Cardiac fibroblast (primary cell): ENCODE results near the gene ISYNA1.
A peak's percentile ranks its signal among the peaks of the same experiment; 100 is the strongest.

Experiments used
- DNase-seq, 2 donors: peaks; one replicate each; pipeline versions ENCODE4 v3.0.0 to v3.0.0-alpha.2; 2010; ENCODE audit warnings: low read depth in 2 of 2
- H3K4me3 ChIP-seq, 2 donors: replicated peaks in 1 of 2; 1 replicate in 1 of 2; 2 replicates in 1 of 2; pipeline ENCODE4 v1.5.1; 2011; ENCODE audit warnings: low read depth in 2 of 2, low read length in 2 of 2, mild to moderate bottlenecking in 2 of 2, moderate library complexity in 1 of 2
- TF ChIP-seq, protein P1 (sequence below): IDR thresholded peaks from one replicate; pipeline ENCODE4 v1.5.1; 2011; ENCODE audit warnings: low read depth, mild to moderate bottlenecking, low read length, inconsistent platforms

The ISYNA1 gene

DNA sequence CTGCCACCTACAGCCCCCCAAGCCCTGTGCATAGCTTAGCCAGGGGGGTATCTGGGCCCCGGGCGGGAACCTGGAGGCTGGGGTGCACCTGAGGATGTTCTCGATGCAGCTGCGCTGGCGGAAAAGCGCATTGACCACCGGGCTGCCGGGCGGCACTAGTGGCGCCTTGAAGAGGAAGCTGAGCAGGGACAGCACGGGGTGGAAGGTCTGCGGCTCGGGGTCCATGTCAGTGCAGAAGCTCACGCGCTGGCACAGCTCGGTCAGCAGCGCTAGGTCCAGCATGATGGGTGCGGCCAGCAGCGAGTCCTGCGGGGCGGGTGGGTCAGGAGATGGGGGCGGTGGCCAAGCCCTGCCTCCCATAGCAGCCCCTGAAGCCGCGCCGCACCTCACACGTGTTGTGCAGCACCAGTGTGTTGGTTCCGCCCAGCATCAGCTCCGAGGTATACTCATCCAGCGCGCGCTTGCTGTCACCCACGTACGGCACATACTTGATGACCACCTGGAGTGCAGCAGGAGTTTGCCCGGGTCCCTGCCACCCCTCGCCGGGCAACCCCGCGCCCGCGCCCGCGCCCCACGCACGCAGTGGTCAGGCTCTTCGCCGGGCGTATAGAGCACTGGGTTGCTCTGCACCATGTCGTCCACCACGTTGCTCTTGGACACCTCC, 2.6 kb downstream of the ISYNA1 start:
- H3K4me3 ChIP-seq, result no peak overlapping the region
- TF ChIP-seq, protein P1, sequence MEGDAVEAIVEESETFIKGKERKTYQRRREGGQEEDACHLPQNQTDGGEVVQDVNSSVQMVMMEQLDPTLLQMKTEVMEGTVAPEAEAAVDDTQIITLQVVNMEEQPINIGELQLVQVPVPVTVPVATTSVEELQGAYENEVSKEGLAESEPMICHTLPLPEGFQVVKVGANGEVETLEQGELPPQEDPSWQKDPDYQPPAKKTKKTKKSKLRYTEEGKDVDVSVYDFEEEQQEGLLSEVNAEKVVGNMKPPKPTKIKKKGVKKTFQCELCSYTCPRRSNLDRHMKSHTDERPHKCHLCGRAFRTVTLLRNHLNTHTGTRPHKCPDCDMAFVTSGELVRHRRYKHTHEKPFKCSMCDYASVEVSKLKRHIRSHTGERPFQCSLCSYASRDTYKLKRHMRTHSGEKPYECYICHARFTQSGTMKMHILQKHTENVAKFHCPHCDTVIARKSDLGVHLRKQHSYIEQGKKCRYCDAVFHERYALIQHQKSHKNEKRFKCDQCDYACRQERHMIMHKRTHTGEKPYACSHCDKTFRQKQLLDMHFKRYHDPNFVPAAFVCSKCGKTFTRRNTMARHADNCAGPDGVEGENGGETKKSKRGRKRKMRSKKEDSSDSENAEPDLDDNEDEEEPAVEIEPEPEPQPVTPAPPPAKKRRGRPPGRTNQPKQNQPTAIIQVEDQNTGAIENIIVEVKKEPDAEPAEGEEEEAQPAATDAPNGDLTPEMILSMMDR, result no peak
- DNase-seq, result no peak

DNA sequence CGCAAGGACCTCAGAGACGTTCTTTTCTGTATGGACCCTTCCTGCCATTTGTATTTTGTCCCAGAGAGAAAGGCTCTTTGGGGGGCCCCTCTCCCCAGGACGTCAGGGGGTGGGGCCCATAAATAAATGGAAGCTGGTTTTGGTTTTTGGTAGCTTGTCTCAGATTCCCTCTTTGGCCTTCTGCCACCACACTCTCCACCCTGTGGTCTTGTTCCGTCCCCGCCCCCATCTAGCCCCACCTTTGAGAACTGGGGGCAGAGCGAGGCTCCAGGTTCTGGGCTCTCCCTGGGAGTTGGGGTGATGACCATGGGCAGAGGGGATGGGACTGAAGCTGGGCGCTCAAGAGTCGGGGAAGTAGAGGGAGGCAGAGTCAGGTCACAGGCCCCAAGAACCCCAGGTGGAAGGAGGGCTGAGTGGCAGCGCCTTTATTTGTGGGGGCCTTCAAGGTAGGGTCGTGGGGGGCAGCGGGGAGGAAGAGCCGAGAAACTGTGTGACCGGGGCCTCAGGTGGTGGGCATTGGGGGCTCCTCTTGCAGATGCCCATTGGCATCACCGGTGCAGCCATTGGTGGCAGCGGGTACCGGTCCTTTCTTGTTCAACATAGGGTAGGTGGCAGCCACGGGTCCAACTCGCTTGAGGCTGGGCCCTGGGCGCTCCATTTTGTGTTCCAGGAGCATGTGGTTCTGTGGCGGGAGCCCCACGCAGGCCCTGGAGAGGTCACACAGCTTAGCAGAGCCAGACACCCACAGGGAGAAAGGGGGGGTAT, 3.3 kb downstream of the ISYNA1 start:
- no peak overlapping the region for H3K4me3 ChIP-seq
- no peak for DNase-seq
- TF ChIP-seq, protein P1, result no peak

DNA sequence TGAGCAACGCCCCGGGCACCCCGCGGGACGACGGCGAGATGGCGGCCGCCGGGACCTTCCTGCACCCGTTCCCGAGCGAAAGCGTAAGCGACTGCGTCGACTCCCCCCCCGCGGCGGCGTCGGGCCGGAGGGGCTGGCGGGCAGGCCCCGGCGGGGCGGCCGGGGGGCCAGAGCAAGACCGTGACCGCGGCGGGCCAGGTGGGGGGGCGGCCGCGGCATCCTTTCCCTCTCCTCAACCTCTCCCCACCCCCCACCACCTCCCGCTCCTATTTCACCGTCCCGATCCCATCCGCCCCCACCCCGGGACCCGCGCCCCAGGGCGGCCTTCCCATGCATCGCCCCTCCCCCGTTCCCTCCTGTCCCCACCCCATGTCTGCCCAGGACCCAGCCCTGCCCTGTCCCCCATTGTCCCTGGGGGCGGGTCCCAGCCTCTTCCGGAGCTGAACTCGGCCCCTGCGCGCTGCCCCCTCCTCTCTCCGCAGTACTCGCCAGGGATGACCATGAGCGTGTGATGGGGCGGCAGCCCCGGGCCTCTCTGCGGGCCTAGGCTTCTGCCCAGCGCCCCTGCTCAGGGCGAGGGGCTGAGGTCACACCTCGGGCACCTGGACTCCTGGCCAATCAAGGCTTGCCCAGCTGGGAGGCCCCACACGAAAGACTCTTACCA, 4.1 kb downstream of the ISYNA1 start:
- TF ChIP-seq, protein P1, result no peak
- peak overlapping the region in 1 of 2 donors; percentile 23 for H3K4me3 ChIP-seq

DNA sequence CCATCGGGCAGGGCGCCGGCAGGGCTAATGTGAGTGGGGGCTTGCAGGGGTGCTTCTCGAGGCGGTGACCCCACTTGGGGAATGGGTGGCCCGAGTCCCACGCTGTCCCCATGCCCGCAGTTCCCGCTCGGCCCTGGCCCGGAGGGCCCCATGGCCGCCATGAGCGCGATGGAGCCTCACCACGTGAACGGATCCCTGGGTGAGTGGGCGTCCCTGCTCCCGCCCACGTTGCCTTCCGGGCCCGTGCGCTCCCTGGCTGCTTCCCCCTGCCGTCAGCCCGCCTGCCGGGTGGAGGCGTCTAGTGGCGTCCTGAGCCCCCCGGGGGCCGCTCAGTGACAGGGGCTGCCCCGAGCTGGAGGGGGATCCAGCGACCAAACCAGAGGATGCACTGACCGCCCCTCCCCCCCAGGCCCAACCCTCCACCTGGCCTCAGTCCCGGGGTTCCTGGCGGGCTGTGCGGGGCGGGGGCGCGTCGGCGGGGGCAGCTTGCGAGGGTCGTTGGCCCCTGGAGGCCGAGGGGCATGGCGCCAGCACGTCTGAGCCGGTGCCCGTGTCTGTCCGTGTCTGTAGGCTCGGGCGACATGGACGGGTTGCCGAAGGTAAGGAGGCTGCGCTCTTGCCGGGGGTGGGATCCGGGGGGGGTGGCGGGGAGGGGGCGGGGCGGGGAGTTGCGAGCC, 4.8 kb downstream of the ISYNA1 start:
- no peak for DNase-seq
- H3K4me3 ChIP-seq, result peak overlapping the region; percentile 21 to 23
- TF ChIP-seq, protein P1, result no peak

More for the DNA sequence above, 4.1 kb downstream of the ISYNA1 start:
- DNase-seq, result no peak

- no peak for DNase-seq
- no peak overlapping the region for H3K4me3 ChIP-seq
- TF ChIP-seq, protein P1, result no peak
Measured at GRCh38 chr19:18432275-18433014, 5.5 kb downstream of the ISYNA1 start.
